Hippocampal formation (tissue), 2 donors: Measurements from ENCODE around the gene RBM20.
A peak's percentile ranks its signal among the peaks of the same experiment; 100 is the strongest.
"Not testable (repeated sequence)": the region's sequence is repeated elsewhere in the genome, so short reads cannot be mapped to it uniquely, and the experiment has no call there.

Source experiments
- DNase-seq, 2 donors: peaks; one replicate each; lab custom pipeline; 2025; lab: John Stamatoyannopoulos, UW

Gene RBM20

DNA sequence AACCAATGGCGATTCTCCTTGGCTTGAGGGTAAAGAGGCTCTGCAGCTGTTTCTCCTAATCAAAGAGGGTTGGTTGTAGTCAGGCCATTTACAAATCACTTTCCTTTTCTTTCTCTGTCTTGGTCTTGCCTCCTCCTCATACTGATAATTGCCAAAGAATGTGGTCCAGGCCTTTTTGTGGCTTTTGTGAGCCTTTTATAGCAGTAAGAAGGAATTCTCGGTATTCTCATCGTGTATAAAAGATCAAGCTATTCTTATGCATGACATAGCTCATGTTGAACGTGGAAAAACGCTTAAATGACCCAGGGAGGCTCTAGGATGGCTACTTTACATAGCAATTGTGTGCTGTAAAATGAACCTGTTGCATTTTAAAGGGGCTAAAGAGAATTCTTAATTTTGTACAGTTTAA, 62.6 kb downstream of the RBM20 start:
- DNase-seq = no peak

DNA sequence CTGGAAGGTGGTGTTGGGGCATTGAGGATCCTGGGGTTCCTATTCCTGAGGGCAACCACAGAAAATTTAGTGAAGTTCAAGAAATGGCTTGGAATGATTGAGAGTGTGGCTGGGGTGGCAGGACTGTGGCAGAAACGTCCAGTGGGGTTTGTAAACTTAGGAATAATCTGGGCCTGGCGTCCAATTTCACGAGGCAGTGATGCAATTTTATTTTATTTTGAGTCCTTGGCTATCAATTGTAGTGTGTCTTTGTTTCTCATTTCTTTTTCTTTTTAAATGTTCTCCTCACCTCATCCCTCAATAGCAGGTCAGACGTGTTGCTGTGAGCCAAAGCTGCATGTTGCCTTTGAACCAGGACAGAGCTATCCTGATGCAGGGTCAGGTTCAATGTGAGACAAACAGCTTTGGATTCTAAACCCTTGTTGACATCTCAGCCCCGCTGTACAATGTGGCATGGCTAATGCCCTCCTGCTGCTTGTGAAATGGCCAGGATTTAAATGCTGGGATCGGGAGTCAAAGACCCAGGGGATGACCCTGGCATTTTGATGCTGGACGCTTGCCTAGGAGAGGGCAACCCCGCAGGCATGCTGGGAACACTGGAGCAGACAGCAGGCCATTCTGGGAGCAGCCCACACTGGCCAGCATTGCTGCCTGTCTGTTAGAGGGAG, 64.8 kb downstream of the RBM20 start:
- DNase-seq = no peak

DNA sequence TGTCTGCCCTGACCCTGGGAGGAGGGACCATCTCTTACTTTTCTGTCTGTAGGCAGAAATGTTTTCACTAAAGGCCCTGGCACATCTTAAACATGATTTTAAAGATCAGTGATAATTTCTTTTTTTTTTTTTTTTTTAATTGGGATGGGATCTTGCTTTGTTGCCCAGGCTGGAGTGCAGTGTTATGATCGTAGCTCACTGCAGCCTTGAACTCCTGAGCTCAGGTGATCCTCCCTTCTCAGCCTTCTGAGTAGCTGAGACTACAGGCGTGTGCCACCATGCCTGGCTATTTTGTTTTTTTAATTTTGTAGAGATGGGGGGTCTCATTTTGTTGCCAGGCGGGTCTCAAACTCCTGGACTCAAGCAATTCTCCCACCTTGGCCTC, 65.3 kb downstream of the RBM20 start:
- DNase-seq = no peak

DNA sequence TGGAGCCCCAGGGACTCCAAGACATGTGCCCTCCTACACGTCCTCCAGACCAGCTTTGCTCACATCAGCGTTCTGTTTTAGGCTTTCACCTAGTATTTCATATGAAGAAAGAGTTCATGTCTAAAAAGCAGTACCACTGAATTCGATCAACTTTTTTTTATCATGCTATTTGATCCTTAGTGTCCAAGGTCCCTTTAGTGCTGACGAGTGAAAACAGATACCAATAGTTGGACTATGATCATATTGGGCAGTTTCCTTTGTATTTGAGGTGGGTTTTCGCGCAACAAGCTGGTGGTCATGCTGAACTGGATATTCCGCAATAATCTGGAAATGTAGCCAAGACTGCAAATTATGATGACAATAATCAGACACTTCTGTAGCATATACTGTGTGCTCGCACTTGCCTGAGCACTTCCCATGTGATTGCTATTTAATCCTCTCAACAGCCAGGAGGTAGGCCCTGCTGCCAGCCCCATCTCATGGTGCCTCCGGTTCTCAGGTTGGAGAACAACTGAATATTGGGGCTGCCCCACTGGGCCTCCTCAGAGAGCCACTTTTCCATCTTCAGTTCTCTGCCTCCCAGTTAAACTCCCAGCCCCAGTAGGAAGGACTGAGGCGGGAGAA, 65.9 kb downstream of the RBM20 start:
- no peak for DNase-seq

DNA sequence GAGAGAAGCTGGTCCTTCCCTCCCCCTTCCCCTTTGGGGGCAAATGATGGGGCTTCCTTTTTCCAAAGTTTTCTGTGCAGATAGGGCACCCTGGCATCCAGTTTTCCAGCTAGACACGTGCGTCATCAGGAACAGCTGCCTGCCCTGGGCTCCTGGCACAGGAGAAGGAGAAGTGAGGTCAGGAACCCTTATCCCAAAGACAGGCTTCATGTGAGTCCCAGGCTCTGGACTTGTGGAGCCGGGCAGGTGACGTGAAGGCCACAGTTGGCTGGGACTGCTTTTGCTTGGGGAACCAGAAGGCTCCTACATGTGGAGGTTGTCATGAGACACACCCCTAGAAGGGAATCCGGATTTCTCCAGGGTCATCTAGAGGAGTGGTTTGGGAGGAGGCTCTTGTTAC, 66.5 kb downstream of the RBM20 start:
- no peak for DNase-seq

DNA sequence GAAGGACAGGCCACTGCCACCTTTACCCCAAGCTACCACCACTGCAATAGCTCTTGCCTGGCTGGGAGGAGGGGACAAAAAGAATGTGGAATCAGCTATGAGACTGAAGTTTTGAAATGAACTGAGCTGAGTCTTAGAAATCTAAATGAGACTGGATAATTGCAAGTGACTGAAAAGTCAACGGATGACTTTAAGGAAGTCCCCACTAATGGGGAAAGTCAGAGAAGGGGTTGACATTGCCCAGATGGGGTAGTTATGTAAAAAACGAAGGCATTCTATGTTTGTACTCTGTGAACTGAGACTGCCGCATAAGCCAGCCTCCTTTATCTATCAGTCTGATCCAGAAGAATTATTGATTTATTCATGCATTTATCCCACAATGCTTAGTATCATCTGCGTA, 67.2 kb downstream of the RBM20 start:
- DNase-seq = no peak

DNA sequence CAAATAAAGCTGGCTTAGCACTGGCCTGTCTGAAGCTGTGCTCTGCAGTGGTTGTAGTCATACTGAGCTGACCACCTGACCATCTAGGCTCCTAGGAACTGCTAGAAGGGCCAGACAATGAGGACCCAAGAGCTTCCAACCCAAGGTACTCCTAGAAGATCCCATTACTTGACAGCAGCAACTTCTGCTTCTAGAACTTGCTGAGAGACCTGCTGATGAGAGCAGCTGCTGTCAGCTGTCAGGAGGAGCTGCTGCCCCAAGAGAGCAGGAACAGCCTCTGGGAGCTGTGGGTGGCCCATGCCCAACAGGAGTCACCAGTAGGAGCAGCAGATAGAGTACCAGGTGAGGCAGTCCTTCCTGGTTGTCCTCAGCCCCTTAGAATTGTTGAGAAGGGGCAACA, 70.2 kb downstream of the RBM20 start:
- no peak for DNase-seq

DNA sequence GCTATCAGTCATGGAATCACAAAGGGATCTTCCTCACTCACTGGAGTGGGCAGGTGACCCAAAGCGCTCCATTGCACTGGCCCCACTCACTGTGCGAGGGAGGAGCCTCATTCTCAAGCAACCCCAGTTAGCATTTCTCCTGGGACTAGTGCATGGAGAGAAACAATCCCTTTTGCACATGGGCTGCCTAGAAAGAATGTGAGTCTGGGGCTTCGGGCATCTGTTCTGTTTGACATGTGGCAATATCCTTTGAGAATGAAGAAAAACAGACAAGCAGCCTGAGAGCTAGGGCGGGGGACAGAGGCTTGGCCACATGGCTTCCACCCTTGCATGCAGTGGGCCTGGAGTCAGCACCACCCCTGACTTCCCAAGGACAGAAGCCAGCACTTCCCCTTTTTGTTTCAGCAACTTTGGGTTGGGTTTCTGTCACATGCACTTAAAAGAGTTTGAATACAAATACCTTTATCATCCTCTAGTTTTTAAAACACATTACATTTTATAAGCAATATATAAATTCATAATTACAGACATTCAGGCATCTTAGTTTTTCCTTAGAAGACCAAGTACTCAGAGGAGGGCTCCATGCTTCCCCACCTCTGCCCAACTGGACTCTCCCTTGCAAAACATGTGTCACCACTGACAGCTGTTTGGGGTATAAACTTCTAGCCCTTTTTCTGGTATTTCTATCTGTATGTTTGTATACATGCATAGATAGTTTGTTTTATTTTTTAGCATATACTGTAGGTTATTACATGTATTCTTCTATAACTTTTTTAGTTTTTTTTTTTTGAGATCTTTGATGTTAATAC, 73.8 kb downstream of the RBM20 start:
- peak in 1 of 2 donors; percentile 8 for DNase-seq

DNA sequence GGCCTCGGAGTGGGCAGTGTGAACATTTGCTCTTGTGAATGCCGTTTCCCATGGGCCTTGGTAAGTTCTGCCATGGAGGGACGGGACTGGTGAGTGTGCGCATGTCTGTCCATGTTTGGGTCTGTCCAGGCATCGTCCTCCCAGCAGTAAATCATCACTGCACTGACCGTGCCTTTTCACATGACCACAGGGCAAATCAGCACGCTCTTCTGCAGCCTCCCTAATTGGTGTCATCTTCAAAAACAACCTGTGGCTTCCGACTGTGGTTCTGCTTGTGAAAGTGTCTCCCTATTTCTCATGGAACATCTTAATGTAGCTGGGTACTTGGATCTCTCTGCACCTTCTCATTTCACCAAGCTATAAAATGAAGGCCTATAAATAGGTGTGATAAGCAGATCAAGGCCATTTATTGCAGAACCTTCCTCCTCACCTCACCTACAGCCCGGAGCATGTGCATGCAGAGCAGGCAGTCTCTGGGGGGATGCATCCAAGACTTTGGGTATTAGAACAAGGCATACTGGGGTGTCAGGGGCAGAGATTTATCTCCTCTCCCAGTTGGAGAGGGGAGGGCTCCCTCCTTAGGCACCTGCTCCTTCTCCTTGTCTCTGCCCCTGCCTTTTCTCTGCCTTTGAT, 77.4 kb downstream of the RBM20 start:
- no peak for DNase-seq

DNA sequence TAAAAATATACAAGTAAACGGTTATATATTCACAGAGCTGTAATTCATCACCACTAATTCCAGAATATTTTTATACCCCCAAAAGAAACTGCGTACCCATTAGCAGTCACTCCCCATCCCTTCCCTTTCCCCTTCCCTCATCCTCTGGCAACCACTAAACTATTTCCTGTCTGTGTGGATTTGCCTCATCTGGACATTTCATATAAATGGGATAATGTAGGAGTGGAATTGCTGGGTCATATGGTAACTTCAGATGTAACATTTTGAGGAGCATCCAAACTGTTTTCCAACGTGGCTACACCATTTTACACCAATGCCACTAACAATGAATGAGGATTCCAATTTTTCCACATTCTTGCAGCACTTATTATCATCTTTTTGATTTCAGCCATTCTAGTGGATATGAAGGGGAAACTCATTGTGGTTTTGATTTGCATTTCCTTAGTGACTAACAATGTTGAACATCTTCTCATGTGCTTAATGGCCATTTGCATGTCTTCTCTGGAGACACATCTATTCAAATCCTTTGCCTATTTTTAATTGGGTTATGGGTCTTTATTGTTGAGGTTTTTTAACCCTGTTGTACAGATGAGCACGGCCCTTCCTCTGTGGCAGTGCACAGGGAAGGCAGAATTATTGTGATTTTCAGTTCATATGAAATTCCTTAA, 79.2 kb downstream of the RBM20 start:
- DNase-seq = no peak

DNA sequence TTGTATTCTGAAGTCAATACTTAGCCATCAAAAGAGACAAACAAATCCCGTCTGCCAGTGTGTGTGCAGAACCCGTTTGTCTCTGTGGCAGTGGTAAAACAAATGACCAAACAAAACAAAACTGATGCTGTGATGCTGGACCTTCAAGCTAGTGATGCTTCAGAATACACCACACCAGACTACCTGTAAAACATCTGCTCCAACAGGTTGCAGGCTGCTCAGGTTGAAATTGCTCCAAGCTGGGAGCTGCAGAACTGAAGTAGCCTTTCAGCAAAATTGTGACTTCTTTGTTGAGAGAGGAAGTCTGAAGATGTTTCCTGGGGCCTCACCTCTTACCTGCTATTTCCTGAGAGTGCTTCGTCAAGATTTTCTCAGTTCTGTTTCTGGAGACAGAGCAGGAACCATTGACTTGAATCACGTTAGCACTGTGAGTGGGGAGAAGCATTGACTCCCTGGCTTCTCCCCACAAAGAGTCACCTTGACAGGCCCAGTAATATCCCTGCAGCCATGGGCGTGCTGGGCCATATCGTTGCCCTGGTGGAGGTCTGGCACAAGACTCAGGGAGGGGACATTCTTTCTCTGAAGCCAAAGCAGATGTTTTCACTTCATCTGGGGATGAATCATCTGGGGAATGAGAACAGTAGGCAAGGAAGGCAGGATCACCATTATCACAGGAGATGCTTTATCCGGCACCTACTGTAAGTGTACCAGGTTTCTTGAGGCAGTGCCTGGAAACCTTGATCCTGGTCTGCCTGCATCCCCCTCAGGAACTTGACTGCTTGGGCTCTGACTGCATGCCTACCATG, 80.2 kb downstream of the RBM20 start:
- DNase-seq = no peak

DNA sequence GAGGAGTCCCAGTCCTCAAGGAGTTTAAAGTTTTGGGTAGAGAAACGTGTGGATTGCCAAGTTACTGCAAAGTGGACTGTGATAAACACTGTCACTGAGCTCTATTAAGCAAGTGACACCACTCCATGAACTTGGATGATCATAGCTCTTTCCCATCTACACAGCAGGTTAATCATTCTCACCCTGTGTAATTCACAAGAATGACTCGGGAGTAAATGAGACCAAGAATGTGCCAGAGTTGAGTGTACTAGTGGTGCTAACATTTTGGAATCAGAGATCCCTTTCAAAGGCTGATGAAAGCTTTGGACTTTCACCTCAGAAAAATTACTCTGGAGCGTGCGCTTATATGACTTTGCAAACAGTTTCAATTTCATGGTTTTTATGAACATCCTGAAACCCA, 80.8 kb downstream of the RBM20 start:
- no peak for DNase-seq

DNA sequence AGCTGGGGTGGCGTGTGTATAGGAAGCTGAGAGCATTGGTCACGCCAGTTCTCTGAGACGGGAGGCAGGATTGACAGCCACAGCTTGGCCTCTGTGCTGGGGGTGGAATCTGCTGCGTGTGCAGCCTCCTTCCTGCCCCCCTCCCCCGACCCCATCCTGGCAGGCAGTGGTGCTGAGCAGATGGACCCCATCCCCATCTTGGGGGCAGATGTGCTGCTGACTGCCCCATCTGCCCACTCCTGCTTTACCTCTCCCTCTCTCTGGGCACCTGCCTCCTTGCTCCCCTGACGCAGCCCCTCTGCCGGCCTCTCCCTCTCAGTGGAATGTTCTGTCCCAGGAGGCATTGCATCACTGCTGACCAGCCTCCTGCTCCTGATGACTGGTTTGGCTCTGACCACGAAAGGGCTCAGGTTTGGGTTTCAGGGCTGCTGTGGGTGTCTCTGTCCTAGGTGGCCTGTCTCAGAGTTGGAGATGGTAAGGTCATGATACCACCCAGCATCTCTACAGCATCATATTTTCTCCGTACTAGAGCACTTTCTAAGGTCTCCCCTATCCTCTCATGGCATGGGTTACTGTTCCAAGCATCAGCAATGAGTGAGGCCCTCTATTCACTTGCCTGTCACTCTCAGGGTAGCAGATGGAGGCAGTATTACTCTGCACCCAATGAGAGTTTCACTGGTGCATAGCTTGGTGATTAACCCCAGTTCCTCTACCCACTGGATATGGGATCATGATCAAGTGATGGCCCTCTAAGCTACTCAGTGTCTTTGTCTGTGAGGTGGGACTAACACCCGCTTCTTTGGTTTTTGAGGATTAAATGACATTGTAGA, 81.9 kb downstream of the RBM20 start:
- no peak for DNase-seq

DNA sequence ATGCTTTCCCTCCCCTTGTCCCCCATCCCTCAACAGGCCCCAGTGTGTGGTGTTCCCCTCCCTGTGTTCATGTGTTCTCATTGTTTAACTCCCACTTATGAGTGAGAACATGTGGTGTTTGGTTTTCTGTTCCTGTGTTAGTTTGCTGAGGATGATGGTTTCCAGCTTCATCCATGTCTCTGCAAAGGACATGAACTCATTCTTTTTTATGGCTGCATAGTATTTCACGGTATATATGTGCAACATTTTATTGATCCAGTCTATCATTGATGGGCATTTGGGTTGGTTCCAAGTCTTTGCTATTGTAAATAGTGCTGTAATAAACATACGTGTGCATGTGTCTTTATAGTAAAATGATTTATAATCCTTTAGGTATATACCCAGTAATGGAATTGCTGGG, 83.6 kb downstream of the RBM20 start:
- DNase-seq = not testable (repeated sequence)

DNA sequence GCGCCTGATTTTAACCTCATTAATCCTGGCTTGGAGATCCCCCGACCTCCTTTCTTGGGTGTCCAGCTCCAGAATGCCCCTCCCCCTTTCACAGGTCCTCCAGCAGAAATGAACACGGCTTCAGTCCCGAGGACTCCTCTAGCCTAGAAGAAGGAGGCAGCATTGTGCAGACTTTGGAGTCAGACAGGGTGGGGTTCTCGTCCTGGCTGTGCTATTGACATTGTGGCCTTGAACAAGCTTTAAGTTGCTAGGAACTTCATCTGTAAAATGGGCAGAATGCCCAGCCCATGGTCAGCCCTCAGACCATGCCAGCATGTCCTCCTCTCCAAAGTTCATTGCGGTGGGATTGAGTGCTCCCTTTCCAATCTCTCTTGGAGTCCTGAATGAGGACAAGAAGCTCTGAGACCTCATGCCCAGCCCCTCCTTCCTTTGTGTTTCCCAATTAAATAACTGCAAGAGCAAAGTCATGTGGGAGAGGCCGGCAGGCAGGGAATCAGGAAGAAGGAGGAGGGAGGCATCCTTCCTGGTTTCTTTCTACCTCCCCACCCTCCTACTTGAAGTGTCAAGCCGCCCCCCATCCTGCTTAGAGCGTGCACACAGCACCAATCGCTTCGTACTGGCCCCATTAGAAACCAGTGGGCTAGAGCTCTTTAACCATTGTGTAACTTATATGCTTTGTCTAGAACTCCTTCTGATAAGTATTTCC, 86.4 kb downstream of the RBM20 start:
- no peak for DNase-seq

DNA sequence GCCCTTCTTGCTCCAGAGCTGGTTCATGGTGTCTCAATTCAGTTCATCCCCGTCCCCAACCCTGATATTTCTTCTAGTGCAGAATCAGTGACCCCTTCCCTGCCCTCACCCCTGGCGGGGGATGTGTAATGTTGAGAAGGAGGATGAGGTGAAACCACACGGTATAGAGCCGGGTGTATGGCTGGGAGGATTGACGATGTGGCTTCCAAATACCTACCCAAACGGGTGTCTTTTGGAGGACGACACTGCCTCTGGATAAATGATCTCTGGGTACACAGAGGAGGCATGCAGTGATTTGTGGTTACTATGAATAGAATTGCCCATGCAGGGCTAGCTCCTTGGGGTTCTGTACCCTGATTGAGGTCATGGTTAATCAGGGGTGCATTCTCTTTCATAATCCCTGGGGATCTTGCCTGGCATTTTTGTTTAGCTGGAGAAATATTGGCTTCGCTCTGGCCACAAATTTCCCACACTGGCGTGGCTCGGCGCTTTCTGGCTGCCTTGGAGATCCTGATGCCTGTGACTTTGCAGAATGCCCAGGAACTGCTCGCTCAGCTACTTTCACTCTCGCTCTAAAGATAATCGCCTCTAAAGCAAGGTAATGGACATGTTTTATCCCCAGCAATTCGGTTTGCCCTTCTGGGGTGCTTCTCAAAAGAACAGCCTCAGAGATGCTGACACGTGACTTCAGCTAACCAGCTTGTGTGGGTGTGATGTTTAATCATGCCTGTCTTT, 89.2 kb downstream of the RBM20 start:
- no peak for DNase-seq

DNA sequence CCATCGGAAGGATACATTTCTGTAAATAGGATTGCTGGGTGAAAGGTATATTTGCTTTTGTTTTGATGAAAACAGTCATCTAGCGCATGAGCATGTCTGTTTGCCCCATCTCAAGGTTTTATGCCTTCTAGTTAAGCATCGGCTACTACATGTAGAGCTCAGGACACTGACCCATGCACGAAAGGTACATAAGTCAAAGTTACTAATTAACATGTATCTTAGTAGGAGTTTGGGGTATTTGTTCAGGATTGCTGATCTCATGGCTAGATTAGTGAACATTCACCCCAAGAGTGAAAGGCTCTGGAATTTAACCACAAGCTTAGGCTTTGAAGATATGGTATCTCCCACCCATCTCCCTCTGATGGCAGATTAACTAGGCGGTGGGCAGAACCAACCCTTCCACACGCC, 91.5 kb downstream of the RBM20 start:
- no peak for DNase-seq

DNA sequence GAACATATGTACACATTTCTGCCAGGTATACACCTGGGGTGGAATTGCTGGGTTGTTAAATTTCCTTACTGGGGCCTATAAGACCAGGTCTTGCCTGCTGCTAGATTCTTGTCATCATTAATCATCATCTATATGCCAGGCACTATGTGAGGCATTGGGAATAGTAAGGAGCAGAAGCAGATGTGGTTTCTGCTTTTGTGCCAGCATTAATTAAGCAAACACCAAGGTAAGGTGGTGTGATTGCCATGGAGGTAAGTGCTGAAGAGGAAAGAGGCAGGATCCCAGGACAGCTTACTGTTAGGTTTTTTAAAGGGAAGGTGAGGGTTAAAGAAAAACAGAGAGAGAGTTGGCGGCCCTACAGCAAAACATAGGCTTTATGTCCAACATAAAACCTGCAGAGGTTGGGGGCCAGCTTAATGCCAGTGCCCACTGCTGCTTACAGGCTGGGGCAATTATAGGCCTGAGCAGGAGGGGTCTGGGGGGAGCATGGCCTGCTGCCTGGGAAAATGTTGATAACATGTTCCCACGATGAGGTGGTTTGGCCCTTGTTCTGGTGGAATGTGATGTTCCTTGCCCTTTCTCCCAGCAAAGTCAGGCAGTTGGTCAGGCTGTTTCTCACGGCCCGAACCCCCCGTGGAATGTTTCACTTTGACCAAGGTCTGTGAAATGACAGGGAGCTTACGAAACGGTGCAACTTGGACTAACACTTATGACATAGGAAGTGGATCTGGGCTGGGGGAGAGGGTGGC, 93.9 kb downstream of the RBM20 start:
- DNase-seq = no peak
